ENCODE data around the gene SGMS2.

The SGMS2 gene

GRCh38 chr4:107870916-107871786 lies 46.4 kb downstream of the SGMS2 start:
- TF ChIP-seq CTCF (IDR thresholded peaks at IDR 0.05; ENCODE audit: extremely low read depth, insufficient read depth, missing control alignments): no peak
- DNase-seq (ENCODE audit: low spot score): no peak
- in situ Hi-C loops (cut with MboI; ENCODE audit: low pct_unique_long_range_greater_than_20kb, low sequenced_read_pairs, unreplicated experiment): no loop called here

GRCh38 chr4:107874024-107874423 lies 49.3 kb downstream of the SGMS2 start:
- no peak for TF ChIP-seq CTCF (IDR thresholded peaks at IDR 0.05; ENCODE audit: extremely low read depth, insufficient read depth, missing control alignments)
- no peak for DNase-seq (ENCODE audit: low spot score)
- in situ Hi-C loops (cut with MboI; ENCODE audit: low pct_unique_long_range_greater_than_20kb, low sequenced_read_pairs, unreplicated experiment): no loop called here

GRCh38 chr4:107876099-107876498 lies 51.4 kb downstream of the SGMS2 start:
- no peak for TF ChIP-seq CTCF (IDR thresholded peaks at IDR 0.05; ENCODE audit: extremely low read depth, insufficient read depth, missing control alignments)
- in situ Hi-C loops (cut with MboI; ENCODE audit: low pct_unique_long_range_greater_than_20kb, low sequenced_read_pairs, unreplicated experiment): no loop called here
- no peak for DNase-seq (ENCODE audit: low spot score)

GRCh38 chr4:107877361-107877760 lies 52.6 kb downstream of the SGMS2 start:
- TF ChIP-seq CTCF (IDR thresholded peaks at IDR 0.05; ENCODE audit: extremely low read depth, insufficient read depth, missing control alignments): no peak
- no peak for DNase-seq (ENCODE audit: low spot score)
- in situ Hi-C loops (cut with MboI; ENCODE audit: low pct_unique_long_range_greater_than_20kb, low sequenced_read_pairs, unreplicated experiment): no loop called here

GRCh38 chr4:107885865-107886264 lies 61.1 kb downstream of the SGMS2 start:
- in situ Hi-C loops (cut with MboI; ENCODE audit: low pct_unique_long_range_greater_than_20kb, low sequenced_read_pairs, unreplicated experiment): no loop called here
- no peak for DNase-seq (ENCODE audit: low spot score)
- TF ChIP-seq CTCF (IDR thresholded peaks at IDR 0.05; ENCODE audit: extremely low read depth, insufficient read depth, missing control alignments): no peak

- no peak for TF ChIP-seq CTCF (IDR thresholded peaks at IDR 0.05; ENCODE audit: extremely low read depth, insufficient read depth, missing control alignments)
- DNase-seq (ENCODE audit: low spot score): no peak
- in situ Hi-C loops (cut with MboI; ENCODE audit: low pct_unique_long_range_greater_than_20kb, low sequenced_read_pairs, unreplicated experiment): no loop called here
These were observed 63.5 kb downstream of the SGMS2 start for GRCh38 chr4:107888237-107888636.
